Neural progenitor cell (in vitro differentiated cells): Measurements from ENCODE around the gene MGLL. TPM values are rescaled to one million over a fixed set of nuclear protein-coding genes. Genes with fewer than 3 reads are reported as not detected.

Experiments used
- DNase-seq: peaks from one replicate; pipeline ENCODE4 v3.0.0-alpha.2; 2016; ENCODE audit warnings: low spot score
- H2AFZ ChIP-seq: fragments of 200-600 bp; sonication (generic); replicated peaks from 2 replicates; pipeline ENCODE4 v1.6.1; 2016; ENCODE audit warnings: antibody characterized with exemption
- H3F3A ChIP-seq: fragments of 200-600 bp; sonication (generic); 2 replicates; pipeline ENCODE4 v1.6.1; 2016; ENCODE audit warnings: antibody characterized with exemption, low read depth
- H3K27ac ChIP-seq: fragments of 200-600 bp; sonication (generic); 2 replicates; pipeline ENCODE4 v1.5.1; 2016; ENCODE audit warnings: mild to moderate bottlenecking
- H3K27me3 ChIP-seq: fragments of 200-600 bp; sonication (generic); 2 replicates; pipeline ENCODE4 v1.6.1; 2016; ENCODE audit warnings: mild to moderate bottlenecking, moderate library complexity
- H3K36me3 ChIP-seq: fragments of 200-600 bp; sonication (generic); 2 replicates; pipeline ENCODE4 v1.5.1; 2016
- H3K4me1 ChIP-seq: fragments of 200-600 bp; sonication (generic); 2 replicates; pipeline ENCODE4 v1.6.1; 2016; ENCODE audit warnings: mixed run types
- H3K4me2 ChIP-seq: fragments of 200-600 bp; sonication (generic); 2 replicates; pipeline ENCODE4 v1.6.1; 2016
- H3K4me3 ChIP-seq: fragments of 200-600 bp; sonication (generic); 2 replicates; pipeline ENCODE4 v1.5.1; 2016
- H3K79me2 ChIP-seq: fragments of 200-600 bp; sonication (generic); 2 replicates; pipeline ENCODE4 v1.6.1; 2016; ENCODE audit warnings: low read depth
- H3K9ac ChIP-seq: fragments of 200-600 bp; sonication (generic); 2 replicates; pipeline ENCODE4 v1.6.1; 2016
- H3K9me3 ChIP-seq: fragments of 200-600 bp; sonication (generic); 2 replicates; pipeline ENCODE4 v1.5.1; 2016; ENCODE audit warnings: low read depth
- H4K20me1 ChIP-seq: fragments of 200-600 bp; sonication (generic); 2 replicates; pipeline ENCODE4 v1.6.1; 2016; ENCODE audit warnings: low read depth
- H3K27ac Mint-ChIP-seq: 3 replicates; pipeline ENCODE4 v1.8.0; 2021; ENCODE audit warnings: mixed read lengths
- H3K27me3 Mint-ChIP-seq: 2 replicates; pipeline ENCODE4 v1.8.0; 2022; ENCODE audit warnings: low read depth, mild to moderate bottlenecking, inconsistent platforms, moderate library complexity, mixed read lengths; ENCODE audit not compliant: insufficient read depth
- H3K36me3 Mint-ChIP-seq: 3 replicates; pipeline ENCODE4 v1.8.0; 2021; ENCODE audit warnings: mixed read lengths
- H3K4me1 Mint-ChIP-seq: 3 replicates; pipeline ENCODE4 v1.8.0; 2021; ENCODE audit warnings: mixed read lengths
- H3K4me3 Mint-ChIP-seq: 3 replicates; pipeline ENCODE4 v1.8.0; 2021; ENCODE audit warnings: mild to moderate bottlenecking, moderate library complexity, mixed read lengths
- H3K9me3 Mint-ChIP-seq: 3 replicates; pipeline ENCODE4 v1.8.0; 2020; ENCODE audit warnings: mixed read lengths
- EZH2 ChIP-seq: fragments of 200-600 bp; sonication (generic); IDR thresholded peaks from 2 replicates; pipeline ENCODE4 v1.6.1; 2017; ENCODE audit warnings: antibody characterized with exemption, mild to moderate bottlenecking, moderate library complexity
- EZH2phosphoT487 ChIP-seq: fragments of 200-600 bp; sonication (generic); IDR thresholded peaks from 2 replicates; pipeline ENCODE4 v1.6.1; 2017; ENCODE audit warnings: antibody characterized with exemption
- total RNA-seq: library from RNA; depleted of rRNA; stranded (reverse); fragments of >200 nt; gene quantifications from 2 replicates; pipeline ENCODE4 v1.2.3, GENCODE V29; 2015; ENCODE audit warnings: low replicate concordance
- TF ChIP-seq, protein P1 (sequence below): fragments of 200-600 bp; sonication (generic); IDR thresholded peaks from 2 replicates; pipeline ENCODE4 v1.5.1; 2017; ENCODE audit warnings: antibody characterized with exemption, mild to moderate bottlenecking

MGLL gene
- total RNA-seq, 1 donor from 2014 or later, result 0.15 TPM

DNA sequence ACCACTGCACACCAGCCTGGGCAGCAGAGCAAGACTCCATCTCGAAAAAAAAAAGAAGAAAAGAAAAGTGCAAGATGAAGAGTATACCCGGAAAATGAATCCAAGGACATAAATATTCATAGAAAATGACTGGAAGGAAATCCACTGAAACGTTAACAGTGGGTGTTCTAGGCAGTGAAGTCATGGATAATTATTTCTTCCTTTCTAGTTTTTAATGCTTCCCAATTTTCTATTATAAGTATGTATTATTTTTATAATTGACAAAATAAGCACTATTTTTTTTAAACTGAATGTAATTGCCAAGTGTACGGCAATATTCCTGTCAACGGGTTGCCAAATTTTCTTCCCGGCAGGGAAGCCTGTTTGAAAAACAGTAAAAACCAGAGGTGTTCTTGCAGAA lies 37.4 kb upstream of the MGLL start:
- H3K4me1 Mint-ChIP-seq, result peaks cover 8% of the 10 kb centered on the region
- H4K20me1 ChIP-seq, result no peaks in the 10 kb centered on the region
- no peaks in the 10 kb centered on the region for H3K36me3 Mint-ChIP-seq

GRCh38 chr3:127858937-127859336 lies 36.6 kb upstream of the MGLL start:
- no peaks in the 10 kb centered on the region for H3K27me3 ChIP-seq
- Mint-ChIP-seq H3K9me3 (no peaks in the 10 kb centered on the region), H3K36me3 (no peaks in the 10 kb centered on the region), H3K4me3 (no peak overlapping the region), H3K4me1 (peaks cover 8% of the 10 kb centered on the region), H3K27me3 (peaks cover 13% of the 10 kb centered on the region), H3K27ac (no peak overlapping the region)
- TF ChIP-seq EZH2phosphoT487, result no peak
- TF ChIP-seq EZH2, result no peak
- TF ChIP-seq, protein P1, sequence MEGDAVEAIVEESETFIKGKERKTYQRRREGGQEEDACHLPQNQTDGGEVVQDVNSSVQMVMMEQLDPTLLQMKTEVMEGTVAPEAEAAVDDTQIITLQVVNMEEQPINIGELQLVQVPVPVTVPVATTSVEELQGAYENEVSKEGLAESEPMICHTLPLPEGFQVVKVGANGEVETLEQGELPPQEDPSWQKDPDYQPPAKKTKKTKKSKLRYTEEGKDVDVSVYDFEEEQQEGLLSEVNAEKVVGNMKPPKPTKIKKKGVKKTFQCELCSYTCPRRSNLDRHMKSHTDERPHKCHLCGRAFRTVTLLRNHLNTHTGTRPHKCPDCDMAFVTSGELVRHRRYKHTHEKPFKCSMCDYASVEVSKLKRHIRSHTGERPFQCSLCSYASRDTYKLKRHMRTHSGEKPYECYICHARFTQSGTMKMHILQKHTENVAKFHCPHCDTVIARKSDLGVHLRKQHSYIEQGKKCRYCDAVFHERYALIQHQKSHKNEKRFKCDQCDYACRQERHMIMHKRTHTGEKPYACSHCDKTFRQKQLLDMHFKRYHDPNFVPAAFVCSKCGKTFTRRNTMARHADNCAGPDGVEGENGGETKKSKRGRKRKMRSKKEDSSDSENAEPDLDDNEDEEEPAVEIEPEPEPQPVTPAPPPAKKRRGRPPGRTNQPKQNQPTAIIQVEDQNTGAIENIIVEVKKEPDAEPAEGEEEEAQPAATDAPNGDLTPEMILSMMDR, result no peak
- H3K4me2 ChIP-seq, result no peak overlapping the region
- no peaks in the 10 kb centered on the region for H3K79me2 ChIP-seq
- H3F3A ChIP-seq, result no peaks in the 10 kb centered on the region
- DNase-seq, result no peak
- no peaks in the 10 kb centered on the region for H3K4me1 ChIP-seq
- H2AFZ ChIP-seq, result no peak overlapping the region
- no peaks in the 10 kb centered on the region for H3K9me3 ChIP-seq
- no peak overlapping the region for H3K9ac ChIP-seq
- no peaks in the 10 kb centered on the region for H4K20me1 ChIP-seq
- no peak overlapping the region for H3K27ac ChIP-seq
- H3K4me3 ChIP-seq, result no peak overlapping the region
- no peaks in the 10 kb centered on the region for H3K36me3 ChIP-seq

More for the DNA sequence above, 37.4 kb upstream of the MGLL start:
- Mint-ChIP-seq H3K9me3 (no peaks in the 10 kb centered on the region), H3K27ac (no peak overlapping the region), H3K4me3 (no peak overlapping the region), H3K27me3 (peaks cover 13% of the 10 kb centered on the region)
- H3K27me3 ChIP-seq, result no peaks in the 10 kb centered on the region
- no peak overlapping the region for H3K27ac ChIP-seq
- H3K4me3 ChIP-seq, result no peak overlapping the region
- H3K4me1 ChIP-seq, result no peaks in the 10 kb centered on the region
- H3K9ac ChIP-seq, result no peak overlapping the region
- TF ChIP-seq EZH2, result no peak
- no peak for TF ChIP-seq EZH2phosphoT487
- TF ChIP-seq, protein P1, result no peak
- H3K79me2 ChIP-seq, result no peaks in the 10 kb centered on the region
- H3F3A ChIP-seq, result no peaks in the 10 kb centered on the region
- H2AFZ ChIP-seq, result no peak overlapping the region
- no peaks in the 10 kb centered on the region for H3K36me3 ChIP-seq
- no peak overlapping the region for H3K4me2 ChIP-seq
- H3K9me3 ChIP-seq, result no peaks in the 10 kb centered on the region
- DNase-seq, result no peak

DNA sequence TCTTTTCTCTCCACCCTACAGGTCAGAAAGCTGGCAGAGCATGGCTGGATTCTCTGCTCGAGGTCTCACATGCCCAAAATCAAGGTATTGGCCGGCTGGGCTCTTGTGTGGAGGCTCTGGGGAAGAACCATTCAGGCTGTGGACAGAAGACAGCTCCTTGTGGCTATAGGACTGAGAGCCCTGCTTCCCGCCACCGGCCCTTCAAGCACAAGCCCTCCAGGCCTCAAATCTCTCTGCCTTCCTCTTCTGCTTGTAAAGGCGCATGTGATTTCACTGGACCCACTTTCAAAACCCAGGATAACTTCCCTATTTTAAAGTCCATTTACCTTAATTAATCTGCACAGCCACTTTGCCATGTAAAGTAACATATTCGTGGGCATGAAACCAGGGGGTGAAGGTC lies 36.2 kb upstream of the MGLL start:
- TF ChIP-seq, protein P1, result no peak
- no peak for TF ChIP-seq EZH2
- no peak for TF ChIP-seq EZH2phosphoT487
- no peaks in the 10 kb centered on the region for H3K9me3 Mint-ChIP-seq
- Histone ChIP-seq H3K79me2 (no peaks in the 10 kb centered on the region), H4K20me1 (no peaks in the 10 kb centered on the region), H2AFZ (no peak overlapping the region), H3K9me3 (no peaks in the 10 kb centered on the region), H3K27ac (no peak overlapping the region), H3K36me3 (no peaks in the 10 kb centered on the region), H3K4me2 (no peak overlapping the region), H3K9ac (no peak overlapping the region), H3F3A (no peaks in the 10 kb centered on the region), H3K4me1 (no peaks in the 10 kb centered on the region), H3K27me3 (no peaks in the 10 kb centered on the region), H3K4me3 (no peak overlapping the region)
- H3K36me3 Mint-ChIP-seq, result no peaks in the 10 kb centered on the region
- peaks cover 8% of the 10 kb centered on the region for H3K4me1 Mint-ChIP-seq
- peaks cover 13% of the 10 kb centered on the region for H3K27me3 Mint-ChIP-seq
- no peak overlapping the region for H3K27ac Mint-ChIP-seq
- no peak overlapping the region for H3K4me3 Mint-ChIP-seq
- DNase-seq, result no peak
